HS-5 (cell line): ENCODE data around the gene TAS1R1.
"Not testable (repeated sequence)": the region's sequence is repeated elsewhere in the genome, so short reads cannot be mapped to it uniquely, and the experiment has no call there.

Experiments
- DNase-seq: peaks from one replicate; pipeline ENCODE4 v3.0.0-alpha.2; 2012; ENCODE audit warnings: low read depth

The TAS1R1 gene

DNA sequence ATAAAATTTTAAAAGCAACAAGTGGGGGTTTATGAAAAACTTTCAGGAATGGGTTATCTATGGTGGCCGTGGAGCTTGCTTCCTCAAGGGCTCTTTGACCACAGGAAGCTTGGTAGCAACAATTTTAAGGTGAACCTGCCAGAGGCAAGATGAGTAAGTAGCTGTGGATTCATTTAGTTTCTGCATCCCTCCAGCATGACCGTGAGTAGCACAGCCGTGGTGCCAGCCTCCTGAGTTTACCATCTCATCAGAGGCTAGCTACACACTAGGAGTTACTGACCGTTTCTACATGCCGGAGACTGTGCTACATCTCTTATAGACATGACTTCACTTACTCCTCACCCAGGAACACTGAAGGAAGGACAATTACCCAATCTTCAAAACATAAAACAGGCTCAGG, 33.6 kb upstream of the TAS1R1 start:
- DNase-seq: no peak

DNA sequence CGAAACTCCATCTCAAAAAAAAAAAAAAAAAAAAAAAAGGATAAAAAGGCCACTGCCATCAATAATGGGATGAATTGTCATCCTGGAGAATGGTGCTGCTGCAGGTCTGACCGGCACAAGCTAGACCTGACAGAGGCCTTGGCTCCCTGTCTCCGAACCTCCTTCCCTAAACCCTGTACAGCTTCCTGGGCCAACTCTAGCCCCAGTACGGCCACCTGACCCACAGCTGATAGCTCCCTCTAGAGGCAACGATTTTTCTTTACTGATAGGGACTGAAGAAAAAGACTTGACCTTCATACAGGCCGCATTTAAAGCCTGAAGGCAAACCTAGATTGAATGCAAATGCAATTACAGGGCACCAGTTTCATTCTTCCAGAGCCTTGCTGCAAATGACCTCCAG, 31.5 kb upstream of the TAS1R1 start:
- DNase-seq: no peak

DNA sequence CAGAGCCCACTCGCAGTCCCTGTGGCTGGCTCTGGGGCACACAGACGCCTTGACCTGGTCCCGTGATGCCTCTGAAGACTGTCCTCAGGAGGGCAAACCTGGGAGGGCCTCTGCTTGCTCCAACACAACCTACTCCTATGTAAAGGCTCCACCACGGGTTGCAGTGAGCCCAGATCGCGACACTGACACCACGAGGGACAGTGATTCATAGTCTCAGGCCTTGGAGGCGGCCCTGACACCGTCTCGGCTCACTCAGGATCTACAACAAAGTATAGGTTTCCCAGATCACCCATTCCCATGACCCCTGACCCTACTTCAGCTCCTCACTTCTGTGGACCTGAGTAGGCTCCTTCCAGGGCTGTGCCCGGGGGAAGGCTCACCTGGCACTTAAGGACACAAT, 28.8 kb upstream of the TAS1R1 start:
- no peak for DNase-seq

DNA sequence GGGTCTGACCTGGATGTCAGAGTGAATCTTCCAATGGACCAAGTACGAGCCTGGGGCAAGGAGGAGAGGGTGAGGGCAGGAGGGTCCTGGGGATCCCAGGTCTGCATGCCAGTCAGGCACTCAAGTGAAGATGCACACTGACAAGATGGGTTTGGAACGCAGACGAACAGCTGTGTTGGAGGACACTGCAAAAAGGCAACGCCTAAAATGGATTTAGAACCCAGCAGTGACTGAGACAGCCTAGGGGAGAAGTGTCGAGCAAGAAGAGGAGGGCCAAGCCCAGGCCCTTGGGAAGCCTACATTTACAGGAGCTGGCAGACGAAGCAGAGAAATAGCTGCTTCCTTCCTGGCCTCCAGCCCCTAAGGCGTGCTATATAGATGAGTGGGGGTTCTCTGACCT, 26.6 kb upstream of the TAS1R1 start:
- no peak for DNase-seq

DNA sequence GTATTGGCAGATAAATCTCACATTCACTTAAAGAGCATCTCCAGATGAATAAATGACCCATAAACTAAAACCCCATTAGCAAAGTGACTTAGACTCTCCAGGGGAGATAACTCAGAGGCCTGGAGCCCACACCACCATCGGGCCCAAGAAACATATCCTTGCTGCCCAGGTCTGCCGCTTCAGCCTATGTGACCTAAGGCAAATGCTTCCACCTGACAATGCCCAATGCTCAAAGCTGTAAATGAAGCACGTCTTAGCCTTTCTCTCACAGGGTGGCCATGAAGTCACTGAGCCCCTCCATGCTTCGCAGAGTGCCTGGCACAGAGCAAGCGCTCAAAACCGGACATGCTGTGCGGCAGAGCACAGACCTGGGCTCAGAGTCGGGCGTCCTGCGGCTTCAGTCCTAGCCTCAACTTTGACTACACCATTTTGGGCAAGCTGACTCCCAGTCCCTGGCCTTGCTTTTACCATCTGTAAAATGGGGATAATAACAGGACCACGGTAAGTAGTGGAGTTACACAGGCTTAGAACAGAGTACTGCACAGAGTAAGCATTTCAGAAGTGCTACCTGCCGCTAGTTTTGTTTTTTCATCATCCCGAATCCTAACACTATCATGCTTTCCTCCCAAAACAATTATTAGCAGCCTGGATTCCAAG, 24.5 kb upstream of the TAS1R1 start:
- no peak for DNase-seq

DNA sequence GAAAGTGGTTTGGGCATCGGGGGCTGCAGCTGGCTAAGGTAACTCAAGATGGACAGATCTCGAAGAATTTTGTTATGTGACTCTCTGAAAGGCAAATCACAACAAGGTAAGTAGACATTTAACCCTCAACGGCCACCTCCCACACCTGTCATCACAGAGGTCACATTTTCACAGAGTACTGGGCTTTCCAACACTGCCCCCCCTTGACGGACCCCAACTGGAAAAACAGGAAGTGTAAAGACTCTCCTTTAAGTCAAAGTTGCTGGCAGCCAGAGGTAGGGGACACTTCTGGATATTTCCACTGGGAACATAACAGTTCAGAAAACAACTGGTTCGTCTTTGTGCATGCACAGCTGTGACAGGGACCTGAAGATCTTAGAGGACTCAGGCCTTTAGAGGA, 23.1 kb upstream of the TAS1R1 start:
- no peak for DNase-seq

DNA sequence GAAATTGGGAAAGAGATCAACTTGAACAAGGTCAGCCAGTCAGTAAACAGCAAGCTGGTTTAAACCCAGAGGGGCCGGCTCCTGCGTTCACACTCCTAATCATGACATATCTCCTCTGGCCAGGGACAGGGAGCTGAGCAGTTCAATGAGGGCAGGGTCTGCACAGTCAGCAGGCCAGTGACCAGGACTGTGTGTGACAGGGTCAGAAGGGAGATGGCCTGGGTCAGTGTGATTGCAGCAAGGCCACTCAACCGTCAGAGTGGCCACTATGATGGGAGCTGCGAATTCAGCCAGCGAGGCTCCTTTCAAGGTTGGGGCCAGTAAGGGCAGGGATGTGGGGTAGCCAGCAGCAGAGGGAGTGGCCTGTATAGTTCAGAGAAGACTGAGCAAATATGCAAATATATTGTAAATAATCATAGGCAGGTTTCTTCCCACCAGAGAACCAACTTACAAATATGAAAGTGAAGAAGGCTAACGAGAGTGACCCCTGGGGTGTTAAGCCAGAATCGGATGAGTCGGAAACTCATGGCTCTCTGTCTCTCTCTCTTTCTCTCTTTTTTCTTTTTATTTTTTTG, 20.8 kb upstream of the TAS1R1 start:
- DNase-seq: no peak

DNA sequence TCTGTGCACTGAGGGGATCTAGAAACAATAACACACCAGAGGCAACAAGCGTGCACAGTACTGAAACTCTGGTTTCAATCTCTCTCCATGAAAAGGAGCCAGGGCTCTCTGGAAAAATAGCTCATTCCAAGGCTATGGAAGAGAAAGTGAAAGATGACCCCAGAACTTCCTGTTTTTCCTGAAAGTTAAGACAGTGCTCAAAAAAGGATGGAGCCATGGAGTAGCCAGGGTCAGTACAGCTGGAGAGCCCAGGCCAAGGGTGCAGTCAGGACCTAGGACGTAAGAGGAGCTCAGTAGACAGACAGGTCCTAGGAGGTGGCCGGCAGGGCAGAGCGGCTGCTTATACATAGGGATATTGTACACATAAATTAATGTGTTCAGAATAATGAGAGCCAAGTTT, 19.9 kb upstream of the TAS1R1 start:
- DNase-seq: no peak

DNA sequence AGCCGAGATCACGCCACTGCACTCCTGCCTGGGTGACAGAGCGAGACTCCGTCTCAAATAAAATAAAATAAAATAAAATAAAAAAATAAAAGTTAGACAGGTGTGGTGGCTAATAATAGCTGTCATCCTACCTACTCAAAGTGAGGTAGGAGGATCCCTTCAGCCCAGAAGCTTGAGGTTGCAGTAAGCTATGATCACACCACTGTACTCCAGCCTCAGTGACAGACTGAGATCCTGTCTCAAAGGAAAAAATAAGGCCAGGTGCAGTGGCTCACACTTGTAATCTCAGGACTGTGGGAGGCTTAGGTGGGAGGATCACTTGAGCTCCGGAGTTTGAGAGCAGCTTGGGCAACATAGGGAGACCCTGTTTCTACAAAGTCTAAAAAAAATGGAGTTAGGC, 18.8 kb upstream of the TAS1R1 start:
- DNase-seq: no peak

DNA sequence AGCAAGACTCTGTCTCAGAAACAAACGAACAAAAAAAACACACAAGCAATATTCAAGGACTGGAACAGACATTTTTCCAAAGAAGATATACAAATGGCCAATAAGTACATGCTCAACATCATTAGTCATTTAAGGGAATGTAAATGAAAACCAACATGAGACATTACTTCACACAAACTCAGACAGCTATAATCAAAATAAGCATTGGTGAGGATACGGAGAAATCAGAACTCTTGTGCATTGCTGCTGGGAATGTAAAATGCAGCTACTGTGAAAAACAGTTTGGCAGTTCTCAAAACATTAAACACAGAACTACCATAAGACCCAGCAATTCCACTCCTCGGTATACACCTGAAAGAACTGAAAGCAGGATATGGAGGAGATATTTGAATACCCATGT, 16.2 kb upstream of the TAS1R1 start:
- DNase-seq: no peak

DNA sequence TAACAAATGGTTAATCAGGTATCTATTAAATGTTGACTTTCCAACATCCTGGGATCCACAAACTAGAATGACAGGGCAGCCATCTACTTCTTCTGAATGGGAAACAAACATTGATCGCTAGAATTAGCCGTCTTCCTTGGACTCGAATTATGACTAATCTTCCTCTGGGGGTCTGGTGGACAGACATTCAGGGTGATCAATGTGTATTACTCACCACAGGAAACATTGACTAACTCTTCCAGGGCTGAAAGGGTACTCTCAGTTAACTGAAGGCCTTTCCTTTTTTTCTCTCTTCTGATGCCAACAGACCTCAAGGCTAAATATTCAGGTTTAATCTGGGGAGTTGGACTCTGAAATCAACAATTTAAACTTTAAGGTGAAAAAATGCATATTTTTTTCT, 10.3 kb upstream of the TAS1R1 start:
- peak; percentile 76 for DNase-seq

DNA sequence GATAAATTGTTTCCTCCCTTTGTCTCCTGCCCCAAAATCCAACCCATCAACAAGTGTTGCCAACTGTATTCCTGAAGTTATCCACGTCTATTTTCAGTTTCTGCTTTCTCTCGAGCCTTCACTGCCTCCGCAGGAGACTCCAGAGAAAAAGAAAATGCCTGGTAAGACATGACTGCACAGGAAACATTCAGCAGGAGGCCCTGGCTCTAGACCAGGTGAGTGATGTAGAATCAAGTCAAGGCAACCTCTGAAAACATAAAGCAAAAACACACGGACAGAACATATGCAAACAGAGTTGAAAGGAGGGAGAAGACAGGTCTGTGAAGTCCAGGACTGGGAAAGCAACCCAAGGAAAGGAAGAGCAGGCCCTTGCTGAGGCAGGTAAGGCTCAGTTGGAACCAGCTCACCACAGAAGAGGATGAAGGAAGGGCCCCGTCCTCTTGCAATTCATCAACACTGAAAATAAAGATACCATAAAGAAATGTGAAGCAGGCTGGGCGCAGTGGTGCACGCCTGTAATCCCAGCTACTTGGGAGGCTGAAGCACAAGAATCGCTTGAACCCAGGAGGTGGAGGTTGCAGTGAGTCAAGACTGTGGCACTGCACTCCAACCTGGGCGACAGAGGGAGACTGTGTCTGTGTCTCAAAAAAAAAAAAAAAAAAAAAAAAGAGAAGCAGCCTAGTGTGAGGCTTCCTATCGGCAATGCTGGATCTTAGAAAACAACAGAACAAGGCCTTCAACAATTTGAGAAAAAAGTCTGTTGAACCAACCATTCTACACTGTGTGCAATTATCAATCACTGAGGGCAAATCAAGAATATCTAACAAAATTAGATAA, 9.6 kb upstream of the TAS1R1 start:
- no peak for DNase-seq

DNA sequence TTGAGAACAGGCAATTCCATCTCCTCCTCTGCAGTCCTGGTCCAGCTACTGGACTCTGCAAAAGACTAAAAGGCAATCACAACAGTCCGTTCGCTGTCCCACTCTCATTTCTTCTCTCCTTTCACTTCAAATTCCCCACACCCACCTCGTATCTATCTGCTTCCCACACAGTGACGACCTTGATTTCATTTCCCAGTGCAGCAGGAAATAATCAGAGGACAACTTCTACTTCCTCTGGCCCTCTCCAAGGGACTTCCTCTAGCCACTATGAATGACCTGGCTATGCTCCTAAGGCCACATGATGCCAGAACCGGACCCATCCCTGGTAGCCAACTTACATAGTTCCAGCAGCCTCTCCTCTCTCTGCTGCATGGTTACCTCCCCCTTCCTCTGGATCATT, 8.8 kb upstream of the TAS1R1 start:
- DNase-seq: no peak

DNA sequence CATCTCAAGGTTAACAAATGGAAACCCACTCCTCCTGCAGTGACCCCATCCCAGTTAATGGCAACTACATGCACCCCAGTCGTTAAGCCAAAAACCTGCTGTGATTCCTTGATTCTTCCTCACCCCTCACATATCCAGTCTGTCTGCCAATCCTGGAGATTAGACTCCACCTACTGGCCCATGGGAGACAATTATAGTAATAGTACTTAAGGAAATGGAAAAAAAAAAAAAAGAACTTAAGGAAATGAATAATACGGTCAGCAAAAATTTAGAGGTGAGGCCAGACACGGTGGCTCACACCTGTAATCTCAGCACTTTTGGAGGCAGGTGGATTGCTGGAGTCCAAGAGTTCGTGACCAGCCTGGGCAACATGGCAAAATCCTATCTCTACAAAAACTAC, 7.8 kb upstream of the TAS1R1 start:
- no peak for DNase-seq

DNA sequence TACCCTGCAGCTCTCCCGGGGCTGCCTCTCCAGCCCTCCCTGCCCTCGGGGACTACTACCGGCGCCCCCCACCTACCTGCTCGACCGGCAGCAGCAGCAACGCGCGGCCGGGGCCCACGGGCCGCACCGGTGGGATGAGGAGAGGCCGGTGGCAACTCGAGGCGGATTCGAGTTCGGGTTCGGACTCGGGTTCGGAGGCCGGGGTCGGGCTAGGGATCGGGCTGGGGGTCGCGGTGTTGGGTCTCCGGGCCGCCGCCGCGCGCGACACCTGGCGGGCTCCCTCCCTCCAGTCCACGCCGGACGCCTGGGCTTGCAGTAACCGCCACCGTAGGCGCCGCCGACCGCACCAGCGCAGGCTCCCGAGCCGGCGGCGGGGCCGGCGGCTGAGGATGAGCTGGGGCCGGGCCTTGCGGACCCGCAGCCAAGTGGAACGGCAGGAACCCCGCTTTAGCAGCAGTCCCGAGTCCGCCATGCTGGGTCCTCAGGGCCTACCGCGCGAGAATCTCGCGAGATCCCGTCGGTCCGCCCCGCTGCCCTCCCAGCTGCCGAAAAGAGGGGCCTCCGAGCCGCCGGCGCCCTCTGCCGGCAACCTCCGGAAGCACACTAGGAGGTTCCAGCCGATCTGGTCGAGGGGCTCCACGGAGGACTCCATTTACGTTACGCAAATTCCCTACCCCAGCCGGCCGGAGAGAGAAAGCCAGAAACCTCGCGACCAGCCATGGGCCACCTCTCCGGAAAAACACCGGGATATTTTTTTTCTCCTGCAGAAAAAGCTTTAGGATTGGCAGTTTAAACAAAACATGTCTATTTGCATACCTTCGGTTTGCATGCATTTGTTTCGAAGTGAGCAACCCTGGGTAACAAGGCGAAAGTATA, 838 bp upstream of the TAS1R1 start, which contains the start of gene NOL9:
Gene NOL9 (minus strand): TSS at position 483 of the 876 bp plus-strand sequence. CDS start 11 bp downstream, at position 472.
- DNase-seq: peak; percentile 55

DNA sequence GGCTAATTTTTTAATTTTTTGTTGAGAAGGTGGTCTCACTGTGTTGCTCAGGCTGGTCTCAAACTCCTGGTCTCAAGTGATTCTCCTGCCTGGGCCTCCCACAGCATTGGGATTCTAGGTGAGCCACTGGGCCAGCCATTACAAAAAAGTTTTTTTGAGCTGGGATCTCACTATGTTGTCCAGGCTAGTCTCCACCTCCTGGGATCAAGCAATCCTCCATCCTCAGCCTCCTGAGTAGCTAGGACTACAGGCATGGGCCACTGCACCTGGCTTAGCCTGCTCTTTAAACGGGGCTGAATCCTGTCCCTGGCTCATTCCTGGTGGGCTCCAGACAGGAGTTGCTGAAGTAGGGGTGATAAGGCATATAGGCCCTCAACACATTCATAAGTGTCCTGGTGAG, 2.5 kb downstream of the TAS1R1 start:
- DNase-seq: no peak

DNA sequence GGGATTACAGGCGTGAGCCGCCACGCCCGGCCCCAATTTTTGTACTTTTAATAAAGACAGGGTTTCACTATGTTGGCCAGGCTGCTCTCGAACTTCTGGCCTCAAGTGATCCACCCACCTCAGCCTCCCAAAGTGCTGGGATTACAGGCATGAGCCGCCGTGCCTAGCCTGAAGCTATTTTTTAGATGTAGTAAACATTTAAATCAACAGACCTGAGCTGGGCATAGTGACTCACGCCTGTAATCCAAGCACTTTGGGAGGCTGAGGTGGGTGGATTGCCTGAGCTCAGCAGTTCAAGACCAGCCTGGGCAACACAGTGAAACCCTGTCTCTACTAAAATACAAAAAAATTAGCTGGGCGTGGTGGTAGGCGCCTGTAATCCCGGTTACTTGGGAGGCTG, 4.1 kb downstream of the TAS1R1 start:
- DNase-seq: not testable (repeated sequence)

DNA sequence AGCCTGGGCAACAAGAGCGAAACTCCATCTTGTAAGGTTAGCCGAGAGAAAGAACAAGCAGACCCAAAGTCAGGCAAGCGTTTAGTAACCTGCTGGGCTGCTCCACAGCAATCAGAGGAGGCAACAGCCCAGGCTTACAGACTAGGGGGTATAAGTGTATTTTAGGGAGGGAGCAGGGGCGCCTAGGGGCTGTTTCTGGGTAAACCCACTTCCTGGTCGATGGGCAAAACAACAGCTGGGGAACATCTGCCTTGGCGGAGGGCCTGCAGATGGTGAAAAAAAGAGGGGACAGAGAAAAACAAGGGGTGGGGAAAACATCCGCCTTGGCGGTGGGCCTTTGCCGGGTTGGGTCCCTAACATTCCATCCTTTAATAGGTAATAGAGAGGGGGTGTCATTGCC, 5.2 kb downstream of the TAS1R1 start:
- no peak for DNase-seq

DNA sequence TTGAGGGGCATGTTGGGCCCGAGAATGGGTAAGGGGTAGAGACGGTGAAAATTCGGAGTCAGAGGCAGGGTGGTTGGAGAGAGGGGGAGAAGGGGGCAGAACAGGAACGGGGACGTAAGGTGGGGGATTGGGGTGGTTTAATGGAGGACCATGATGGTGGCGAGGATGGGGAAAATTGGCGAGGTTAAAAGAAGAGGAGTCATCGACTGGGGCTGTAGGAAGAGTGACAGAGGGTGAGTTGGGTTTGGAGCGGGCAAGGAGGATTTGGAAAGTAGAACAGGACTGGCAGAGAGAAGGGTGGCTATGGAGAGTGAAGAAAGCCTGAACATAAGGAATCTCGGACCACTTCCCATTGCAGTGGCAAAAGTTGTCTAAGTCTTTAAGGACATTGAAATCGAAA, 13.9 kb downstream of the TAS1R1 start:
- DNase-seq: no peak

DNA sequence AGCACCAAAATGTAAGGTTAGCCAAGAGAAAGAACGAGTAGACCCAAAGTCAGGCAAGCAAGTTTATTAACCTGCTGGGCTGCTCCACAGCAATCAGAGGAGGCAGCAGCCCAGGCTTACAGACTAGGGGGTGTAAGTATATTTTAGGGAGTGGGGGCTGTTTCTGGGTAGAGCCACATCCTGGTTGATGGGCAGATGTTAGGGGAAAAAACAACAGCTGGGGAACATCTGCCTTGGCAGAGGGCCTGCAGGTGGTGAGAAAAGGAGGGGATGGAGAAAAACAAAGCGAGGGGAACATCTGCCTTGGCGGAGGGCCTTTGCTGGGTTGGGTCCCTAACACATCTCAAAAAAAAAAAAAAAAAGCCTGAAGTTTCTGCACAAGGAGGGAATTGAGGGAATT, 15.0 kb downstream of the TAS1R1 start:
- no peak for DNase-seq

DNA sequence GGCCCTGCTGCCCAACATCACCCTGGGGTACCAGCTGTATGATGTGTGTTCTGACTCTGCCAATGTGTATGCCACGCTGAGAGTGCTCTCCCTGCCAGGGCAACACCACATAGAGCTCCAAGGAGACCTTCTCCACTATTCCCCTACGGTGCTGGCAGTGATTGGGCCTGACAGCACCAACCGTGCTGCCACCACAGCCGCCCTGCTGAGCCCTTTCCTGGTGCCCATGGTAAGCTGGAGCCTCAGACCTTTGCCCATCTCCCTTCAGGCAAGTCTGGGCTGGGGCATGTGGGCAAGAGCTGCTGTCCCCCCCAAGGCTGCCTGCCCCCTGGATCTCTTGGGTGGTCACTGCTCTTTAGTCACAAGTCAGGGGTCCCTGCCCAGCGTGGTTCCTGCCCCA, 15.9 kb downstream of the TAS1R1 start:
- DNase-seq: no peak

DNA sequence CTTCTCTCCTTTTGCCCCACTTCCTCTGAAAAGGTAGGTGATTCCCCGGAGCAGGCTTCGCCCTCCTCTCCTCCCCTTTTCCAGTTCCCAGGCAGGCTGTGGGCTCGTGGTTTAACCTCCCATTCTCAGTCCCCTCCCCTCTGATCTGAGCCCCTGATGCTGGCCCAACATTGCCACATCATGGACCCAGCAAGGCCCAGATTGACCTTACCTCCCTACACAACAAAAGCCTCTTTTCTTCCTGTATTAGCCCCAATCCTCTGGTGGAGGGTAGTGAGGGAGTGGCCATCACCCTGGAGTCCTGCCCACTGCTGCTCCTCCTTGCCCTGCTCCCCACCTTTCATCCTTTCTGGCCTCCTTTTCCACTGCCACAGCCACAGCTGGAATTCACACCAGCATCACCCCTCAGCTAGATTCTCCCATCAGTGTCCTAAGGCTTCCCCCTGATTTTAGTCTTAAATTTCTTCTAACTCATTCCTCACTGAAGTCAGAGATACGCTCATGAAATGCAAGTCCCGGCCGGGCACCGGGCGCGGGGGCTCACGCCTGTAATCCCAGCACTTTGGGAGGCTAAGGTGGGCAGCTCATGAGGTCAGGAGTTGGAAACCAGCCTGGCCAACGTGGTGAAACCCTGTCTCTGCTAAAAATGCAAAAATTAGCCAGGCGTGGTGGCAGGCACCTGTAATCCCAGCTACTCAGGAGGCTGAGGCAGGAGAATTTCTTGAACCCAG, 17.7 kb downstream of the TAS1R1 start:
- DNase-seq: no peak
